Colonic mucosa (tissue), 4 donors: ENCODE data around the gene ARHGAP27. TPM values are rescaled to one million over a fixed set of nuclear protein-coding genes. Genes with fewer than 3 reads are reported as not detected.
A peak's percentile ranks its signal among the peaks of the same experiment; 100 is the strongest.

Source experiments
- DNase-seq: peaks from one replicate; pipeline ENCODE4 v3.0.0-alpha.2; 2020
- H3K27ac ChIP-seq: fragments of 200-600 bp; one replicate; pipeline ENCODE4 v1.8.0; 2021
- H3K27me3 ChIP-seq: fragments of 200-600 bp; one replicate; pipeline ENCODE4 v1.8.0; 2021
- H3K36me3 ChIP-seq: fragments of 200-600 bp; one replicate; pipeline ENCODE4 v1.8.0; 2021
- H3K4me1 ChIP-seq: fragments of 200-600 bp; one replicate; pipeline ENCODE4 v1.8.0; 2021; ENCODE audit warnings: mild to moderate bottlenecking
- H3K4me3 ChIP-seq: fragments of 200-600 bp; one replicate; pipeline ENCODE4 v1.8.0; 2021
- H3K9ac ChIP-seq, 2 donors: one replicate each; pipeline ENCODE4 v1.7.0; 2013; ENCODE audit warnings: control low read depth in 2 of 2, low read depth in 2 of 2, low read length in 2 of 2
- H3K9me3 ChIP-seq: fragments of 200-600 bp; one replicate; pipeline ENCODE4 v1.8.0; 2021
- CTCF ChIP-seq: fragments of 200-600 bp; IDR thresholded peaks from one replicate; pipeline ENCODE4 v1.8.0; 2022; ENCODE audit warnings: antibody characterized with exemption, mild to moderate bottlenecking
- intact Hi-C: fragments of 100-400 bp; cut with DNase I; formaldehyde crosslinking; loops from one replicate; pipeline ENCODE4 v1.14.1; 2022
- total RNA-seq, 2 donors: library from RNA; stranded (reverse); fragmentation: NEBNext Ultra II Directional in 1 of 2; extraction: Animal tissue kit (Norgen Biotek cat#: 25700) in 1 of 2; gene quantifications; one replicate each; pipeline ENCODE4 v1.2.1, GENCODE V29; 2021
- donor health status: healthy.
- donor health status: DM: no; HTN: no; CAD: no.
- donor health status: DM: no; HTN: no; CAD: no.

The ARHGAP27 gene
- total RNA-seq, 2 donors from 2014 or later: 107 to 165 TPM

GRCh38 chr17:45413498-45413923 lies 19.2 kb downstream of the ARHGAP27 start:
- H3K4me3 ChIP-seq: no peak overlapping the region
- H3K27ac ChIP-seq: peak overlapping the region; percentile 84

GRCh38 chr17:45411348-45412105 lies 21.1 kb downstream of the ARHGAP27 start:
- peak overlapping the region in 1 of 2 donors; percentile 61 for H3K9ac ChIP-seq
- no peaks in the 10 kb centered on the region for H3K27me3 ChIP-seq
- no peaks in the 10 kb centered on the region for H3K9me3 ChIP-seq
- no peak for TF ChIP-seq CTCF
- H3K36me3 ChIP-seq: no peaks in the 10 kb centered on the region
- DNase-seq: peak; percentile 49
- H3K4me1 ChIP-seq: peaks cover 33% of the 10 kb centered on the region
- H3K4me3 ChIP-seq: no peak overlapping the region
- intact Hi-C loops: no loop called here
- peak overlapping the region; percentile 93 for H3K27ac ChIP-seq

More at GRCh38 chr17:45413498-45413923, 19.2 kb downstream of the ARHGAP27 start:
- intact Hi-C loops: no loop called here
- TF ChIP-seq CTCF: no peak
- Histone ChIP-seq H3K9ac (peak overlapping the region; percentile 9 to 70), H3K27me3 (no peaks in the 10 kb centered on the region), H3K4me1 (peaks cover 33% of the 10 kb centered on the region), H3K36me3 (no peaks in the 10 kb centered on the region), H3K9me3 (no peaks in the 10 kb centered on the region)
- DNase-seq: peak; percentile 95

GRCh38 chr17:45410144-45411091 lies 22.3 kb downstream of the ARHGAP27 start:
- DNase-seq: peak; percentile 43
- H3K4me1 ChIP-seq: peaks cover 36% of the 10 kb centered on the region
- peak overlapping the region; percentile 93 for H3K27ac ChIP-seq
- no peaks in the 10 kb centered on the region for H3K9me3 ChIP-seq
- H3K36me3 ChIP-seq: no peaks in the 10 kb centered on the region
- no peak for TF ChIP-seq CTCF
- intact Hi-C loops: no loop called here
- peak overlapping the region; percentile 69 for H3K9ac ChIP-seq
- H3K4me3 ChIP-seq: peak overlapping the region; percentile 41
- no peaks in the 10 kb centered on the region for H3K27me3 ChIP-seq

- intact Hi-C loops: no loop called here
- peak overlapping the region; percentile 93 for H3K27ac ChIP-seq
- no peaks in the 10 kb centered on the region for H3K36me3 ChIP-seq
- peak overlapping the region; percentile 41 for H3K4me3 ChIP-seq
- no peaks in the 10 kb centered on the region for H3K27me3 ChIP-seq
- H3K4me1 ChIP-seq: peaks cover 36% of the 10 kb centered on the region
- no peak for DNase-seq
- H3K9me3 ChIP-seq: no peaks in the 10 kb centered on the region
- no peak for TF ChIP-seq CTCF
- peak overlapping the region; percentile 69 for H3K9ac ChIP-seq
Measured at GRCh38 chr17:45409659-45410076, 23.0 kb downstream of the ARHGAP27 start.

GRCh38 chr17:45408611-45409421 lies 23.9 kb downstream of the ARHGAP27 start:
- H3K4me1 ChIP-seq: peaks cover 32% of the 10 kb centered on the region
- H3K4me3 ChIP-seq: peak overlapping the region; percentile 41
- intact Hi-C loops: no loop called here
- DNase-seq: peak; percentile 61
- H3K27me3 ChIP-seq: no peaks in the 10 kb centered on the region
- H3K27ac ChIP-seq: peak overlapping the region; percentile 93
- H3K36me3 ChIP-seq: peaks cover 8% of the 10 kb centered on the region
- no peak for TF ChIP-seq CTCF
- H3K9me3 ChIP-seq: no peaks in the 10 kb centered on the region
- peak overlapping the region; percentile 69 for H3K9ac ChIP-seq
